ENCODE results near the gene EIF2D.

Gene EIF2D

DNA sequence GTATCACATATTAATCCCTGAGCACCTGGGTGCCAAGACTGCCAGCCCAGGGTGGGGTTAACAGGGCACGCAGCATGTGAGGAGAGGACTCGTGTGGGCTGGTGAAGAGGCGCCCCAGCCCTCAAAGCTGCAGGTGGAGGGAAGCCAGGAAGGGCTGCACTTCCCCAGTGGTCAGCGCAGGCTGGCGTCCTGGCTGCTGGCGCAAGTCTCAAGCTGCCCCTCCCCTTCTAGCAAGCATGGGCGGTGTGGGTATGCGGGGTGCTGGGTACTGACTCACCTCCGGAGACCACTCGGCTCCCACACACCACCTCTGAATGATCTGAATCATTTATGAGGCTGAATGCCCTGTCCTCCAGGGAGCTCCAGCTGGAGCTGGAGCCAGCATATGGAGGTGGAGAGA is 44.0 kb downstream of the EIF2D start:
- no peaks in the 10 kb centered on the region for H3K9me2 ChIP-seq (replicated peaks; ENCODE audit: insufficient read depth, low read length)
- peaks cover 4% of the 10 kb centered on the region; the same call in 1 of the 2 replicates for H3K36me3 ChIP-seq (ENCODE audit: low read length)
- H2AFZ ChIP-seq (ENCODE audit: low read depth, low read length, severe bottlenecking), result no peak overlapping the region
- H3K4me3 ChIP-seq (ENCODE audit: insufficient read depth, low read length, poor library complexity, severe bottlenecking), result no peak overlapping the region
- no peaks in the 10 kb centered on the region for H3K27me3 ChIP-seq (ENCODE audit: low read length)
- H3K27ac ChIP-seq (ENCODE audit: low read depth, low read length), result no peak overlapping the region
- no peaks in the 10 kb centered on the region for H3K9me3 ChIP-seq (ENCODE audit: insufficient read depth, low read length)
- H3K4me2 ChIP-seq (ENCODE audit: low read depth, low read length, poor library complexity, severe bottlenecking), result no peak overlapping the region
- H3F3A ChIP-seq (ENCODE audit: insufficient read depth), result no peaks in the 10 kb centered on the region
- H4K20me1 ChIP-seq (ENCODE audit: low read depth, low read length), result no peaks in the 10 kb centered on the region
- peaks cover 58% of the 10 kb centered on the region for H3K79me2 ChIP-seq (ENCODE audit: insufficient read depth, low read length)
- TF ChIP-seq EZH2phosphoT487 (conservative IDR thresholded peaks at IDR 0.05; ENCODE audit: low read length), result no peak
- no peak for TF ChIP-seq CTCF (IDR thresholded peaks at IDR 0.05; ENCODE audit: insufficient read depth, low read length, poor library complexity, severe bottlenecking)
- H3K9ac ChIP-seq (ENCODE audit: low read length), result no peak overlapping the region

GRCh38 chr1:206566999-206567398 is 45.3 kb downstream of the EIF2D start:
- Histone ChIP-seq H3F3A (ENCODE audit: insufficient read depth) (no peaks in the 10 kb centered on the region), H3K27ac (ENCODE audit: low read depth, low read length) (no peak overlapping the region), H3K9ac (ENCODE audit: low read length) (no peak overlapping the region), H3K36me3 (ENCODE audit: low read length) (peaks cover 4% of the 10 kb centered on the region; the same call in 1 of the 2 replicates), H2AFZ (ENCODE audit: low read depth, low read length, severe bottlenecking) (no peak overlapping the region), H3K79me2 (ENCODE audit: insufficient read depth, low read length) (peaks cover 56% of the 10 kb centered on the region), H3K4me3 (ENCODE audit: insufficient read depth, low read length, poor library complexity, severe bottlenecking) (no peak overlapping the region), H3K27me3 (ENCODE audit: low read length) (no peaks in the 10 kb centered on the region), H3K4me2 (ENCODE audit: low read depth, low read length, poor library complexity, severe bottlenecking) (no peak overlapping the region), H3K9me2 (replicated peaks; ENCODE audit: insufficient read depth, low read length) (no peaks in the 10 kb centered on the region), H4K20me1 (ENCODE audit: low read depth, low read length) (no peaks in the 10 kb centered on the region), H3K9me3 (ENCODE audit: insufficient read depth, low read length) (no peaks in the 10 kb centered on the region)
- TF ChIP-seq CTCF (IDR thresholded peaks at IDR 0.05; ENCODE audit: insufficient read depth, low read length, poor library complexity, severe bottlenecking), result no peak
- TF ChIP-seq EZH2phosphoT487 (conservative IDR thresholded peaks at IDR 0.05; ENCODE audit: low read length), result no peak

DNA sequence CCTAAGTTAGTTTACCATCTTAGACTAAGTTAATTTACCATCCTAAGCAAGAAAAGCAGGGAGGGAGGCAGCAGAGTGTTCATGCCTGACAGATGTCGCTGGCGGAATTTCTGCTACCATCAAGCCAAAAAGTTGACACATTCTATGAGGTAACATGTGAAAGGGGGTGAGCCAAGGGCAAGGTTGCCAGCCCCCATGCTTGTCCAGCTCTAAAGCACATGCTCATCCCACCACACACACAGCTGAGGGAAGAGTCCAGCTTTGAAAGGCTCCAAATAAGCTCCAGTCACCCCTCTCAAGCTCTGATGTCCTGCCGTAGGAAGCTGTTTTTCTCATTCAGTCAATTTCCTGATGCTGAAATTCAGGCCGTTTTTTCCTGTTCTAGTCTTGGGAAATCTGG is 46.3 kb downstream of the EIF2D start:
- no peaks in the 10 kb centered on the region for H4K20me1 ChIP-seq (ENCODE audit: low read depth, low read length)
- H3K9me3 ChIP-seq (ENCODE audit: insufficient read depth, low read length), result no peaks in the 10 kb centered on the region
- no peak overlapping the region for H3K4me2 ChIP-seq (ENCODE audit: low read depth, low read length, poor library complexity, severe bottlenecking)
- no peaks in the 10 kb centered on the region for H3F3A ChIP-seq (ENCODE audit: insufficient read depth)
- H3K27ac ChIP-seq (ENCODE audit: low read depth, low read length), result no peak overlapping the region
- no peak overlapping the region for H2AFZ ChIP-seq (ENCODE audit: low read depth, low read length, severe bottlenecking)
- no peaks in the 10 kb centered on the region for H3K27me3 ChIP-seq (ENCODE audit: low read length)
- no peak overlapping the region for H3K4me3 ChIP-seq (ENCODE audit: insufficient read depth, low read length, poor library complexity, severe bottlenecking)
- H3K79me2 ChIP-seq (ENCODE audit: insufficient read depth, low read length), result peaks cover 47% of the 10 kb centered on the region
- H3K9ac ChIP-seq (ENCODE audit: low read length), result no peak overlapping the region
- H3K36me3 ChIP-seq (ENCODE audit: low read length), result peaks cover 4% of the 10 kb centered on the region; the same call in 1 of the 2 replicates
- H3K9me2 ChIP-seq (replicated peaks; ENCODE audit: insufficient read depth, low read length), result no peaks in the 10 kb centered on the region
- no peak for TF ChIP-seq CTCF (IDR thresholded peaks at IDR 0.05; ENCODE audit: insufficient read depth, low read length, poor library complexity, severe bottlenecking)
- no peak for TF ChIP-seq EZH2phosphoT487 (conservative IDR thresholded peaks at IDR 0.05; ENCODE audit: low read length)

Data from SU-DHL-6 (cell line).